ENCODE data around the gene ZBTB44. TPM values are rescaled to one million over a fixed set of nuclear protein-coding genes. Genes with fewer than 3 reads are reported as not detected.
"Not testable (repeated sequence)": the region's sequence is repeated elsewhere in the genome, so short reads cannot be mapped to it uniquely, and the experiment has no call there.

ZBTB44 gene
- total RNA-seq, 1 experiment from 2014 or later, result 17.5 TPM

- no peak for DNase-seq (ENCODE audit: low read depth)
These were observed 114.9 kb downstream of the ZBTB44 start for GRCh38 chr11:130199792-130200191.

DNA sequence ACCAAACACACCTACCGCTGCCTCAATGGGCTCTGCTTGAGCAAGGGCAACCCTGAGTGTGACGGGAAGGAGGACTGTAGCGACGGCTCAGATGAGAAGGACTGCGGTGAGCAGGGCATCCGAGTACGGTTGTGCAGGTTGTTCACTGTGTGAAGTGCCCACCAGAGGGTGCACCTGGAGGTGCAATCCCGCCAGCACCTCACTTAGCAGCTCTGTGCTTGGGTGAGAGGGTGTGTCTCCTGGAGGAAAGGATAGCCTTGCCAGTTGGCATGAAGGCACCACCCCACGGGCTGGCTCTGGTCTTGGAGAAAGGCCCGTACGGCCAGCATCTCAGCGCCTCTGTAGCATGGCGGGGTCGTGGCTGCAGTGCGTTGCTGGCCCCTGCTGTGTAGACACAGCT, 115.8 kb downstream of the ZBTB44 start:
- no peak for DNase-seq (ENCODE audit: low read depth)

GRCh38 chr11:130198292-130198691, 116.4 kb downstream of the ZBTB44 start:
- no peak for DNase-seq (ENCODE audit: low read depth)

DNA sequence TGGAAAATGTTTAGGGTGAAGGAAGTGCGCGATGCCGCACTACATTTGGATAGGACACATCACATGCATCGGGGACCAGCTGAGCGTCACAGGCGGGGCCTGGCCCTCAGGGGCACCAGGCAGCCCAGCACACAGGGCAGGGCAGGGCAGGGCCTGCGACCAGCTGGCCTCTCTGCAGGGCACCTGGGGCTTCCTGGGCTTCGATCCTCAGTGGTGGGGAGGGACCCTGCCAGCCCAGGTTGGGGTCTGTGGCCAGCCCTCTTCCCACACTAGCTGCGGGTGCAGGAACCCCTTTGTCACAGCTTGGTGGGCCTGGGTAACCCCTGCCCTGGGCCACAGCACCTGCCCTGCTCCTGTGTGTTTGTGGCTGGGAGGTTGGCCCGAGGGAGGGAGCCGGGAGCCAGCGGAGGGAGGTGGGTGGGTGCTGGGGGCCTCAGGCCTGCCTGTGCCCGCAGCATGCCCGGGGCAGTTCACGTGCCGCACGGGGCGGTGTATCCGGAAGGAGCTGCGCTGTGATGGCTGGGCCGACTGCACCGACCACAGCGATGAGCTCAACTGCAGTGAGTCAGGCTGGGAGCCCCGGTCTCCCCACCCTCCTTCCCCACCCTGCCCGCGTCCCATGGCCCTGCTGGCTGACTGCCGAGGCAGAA, 117.2 kb downstream of the ZBTB44 start:
- peak; percentile 88 for DNase-seq (ENCODE audit: low read depth)

GRCh38 chr11:130194241-130195023, 120.3 kb downstream of the ZBTB44 start:
- no peak for DNase-seq (ENCODE audit: low read depth)

DNA sequence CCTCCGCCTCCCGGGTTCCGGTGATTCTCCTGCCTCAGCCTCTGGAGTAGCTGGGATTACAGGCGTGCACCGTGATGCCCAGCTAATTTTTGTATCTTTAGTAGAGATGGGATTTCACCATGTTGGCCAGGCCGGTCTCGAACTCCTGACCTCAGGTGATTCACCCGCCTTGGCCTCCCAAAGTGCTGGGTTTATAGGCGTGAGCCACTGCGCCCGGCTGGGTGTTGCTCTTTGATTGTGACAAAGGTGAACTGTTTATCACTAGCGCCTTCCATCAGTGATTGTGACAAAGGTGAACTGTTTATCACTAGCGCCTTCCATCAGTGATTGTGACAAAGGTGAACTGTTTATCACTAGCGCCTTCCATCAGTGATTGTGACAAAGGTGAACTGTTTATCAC, 121.2 kb downstream of the ZBTB44 start:
- not testable (repeated sequence) for DNase-seq (ENCODE audit: low read depth)

DNA sequence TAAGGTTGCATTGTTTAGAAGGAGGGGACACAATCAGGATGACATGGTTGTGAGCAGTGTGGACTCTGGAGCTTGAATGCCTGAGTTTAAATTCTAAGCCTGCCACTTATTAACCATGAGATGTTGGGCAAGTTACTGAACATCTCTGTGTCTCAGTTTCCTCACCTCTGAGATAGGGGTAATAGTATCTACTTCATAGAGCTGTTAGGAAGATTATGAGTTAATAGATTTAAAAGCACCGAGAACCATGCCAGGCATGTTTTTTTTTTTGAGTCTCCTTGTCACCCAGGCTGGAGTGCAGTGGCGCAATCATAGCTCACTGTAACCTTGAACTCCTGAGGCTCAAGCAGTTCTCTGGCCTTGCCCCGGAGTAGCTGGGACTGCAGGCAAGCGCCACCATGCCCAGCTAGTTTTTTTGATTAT, 121.9 kb downstream of the ZBTB44 start:
- DNase-seq (ENCODE audit: low read depth), result no peak

- DNase-seq (ENCODE audit: low read depth), result no peak
These were observed 122.8 kb downstream of the ZBTB44 start for GRCh38 chr11:130191896-130192295.

DNA sequence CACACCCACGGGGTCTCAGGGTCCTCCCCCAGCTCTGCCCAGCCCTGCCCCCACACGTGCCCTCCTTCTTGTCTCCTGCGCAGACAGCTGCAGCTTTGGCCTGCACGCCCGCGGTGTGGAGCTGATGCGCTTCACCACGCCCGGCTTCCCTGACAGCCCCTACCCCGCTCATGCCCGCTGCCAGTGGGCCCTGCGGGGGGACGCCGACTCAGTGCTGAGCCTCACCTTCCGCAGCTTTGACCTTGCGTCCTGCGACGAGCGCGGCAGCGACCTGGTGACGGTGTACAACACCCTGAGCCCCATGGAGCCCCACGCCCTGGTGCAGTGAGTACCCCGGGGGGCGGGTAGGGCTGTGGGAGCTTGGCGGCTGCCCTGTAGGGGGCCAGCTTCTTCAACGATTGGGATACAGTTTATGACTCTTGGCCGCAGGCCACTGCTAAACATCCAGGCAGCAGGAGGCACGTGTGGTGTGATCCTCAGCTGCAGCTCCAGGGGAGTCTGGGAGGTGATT, 124.3 kb downstream of the ZBTB44 start:
- no peak for DNase-seq (ENCODE audit: low read depth)

DNA sequence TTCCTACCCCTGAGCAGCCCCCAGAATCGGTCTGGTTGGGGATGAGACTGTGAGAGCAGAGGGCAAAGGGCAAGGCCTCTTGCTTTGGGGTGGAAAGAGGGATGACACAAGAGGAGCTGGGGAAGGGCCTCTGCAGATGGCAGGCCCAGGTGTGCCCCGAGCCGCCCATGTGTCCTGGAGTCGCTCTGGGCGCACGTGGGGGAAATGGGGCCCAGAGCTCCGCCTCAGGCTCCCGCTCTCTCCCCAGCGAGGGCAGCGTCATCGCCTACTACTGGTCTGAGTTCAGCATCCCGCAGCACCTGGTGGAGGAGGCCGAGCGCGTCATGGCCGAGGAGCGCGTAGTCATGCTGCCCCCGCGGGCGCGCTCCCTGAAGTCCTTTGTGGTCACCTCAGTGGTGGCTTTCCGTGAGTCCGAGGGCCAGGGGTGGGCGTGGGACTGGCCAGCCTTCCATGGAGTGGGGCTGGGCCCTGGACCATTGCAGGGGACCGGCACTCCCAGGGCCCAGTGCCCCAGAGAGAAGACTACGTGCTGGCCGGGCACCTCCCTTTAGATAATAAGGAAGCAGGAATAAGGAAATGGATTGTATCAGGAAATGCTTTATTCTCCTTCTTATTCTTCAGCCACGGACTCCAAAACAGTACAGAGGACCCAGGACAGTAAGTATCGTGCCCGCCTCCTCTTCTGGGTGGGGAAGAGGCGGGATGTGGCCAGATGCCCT, 125.1 kb downstream of the ZBTB44 start:
- no peak for DNase-seq (ENCODE audit: low read depth)

DNA sequence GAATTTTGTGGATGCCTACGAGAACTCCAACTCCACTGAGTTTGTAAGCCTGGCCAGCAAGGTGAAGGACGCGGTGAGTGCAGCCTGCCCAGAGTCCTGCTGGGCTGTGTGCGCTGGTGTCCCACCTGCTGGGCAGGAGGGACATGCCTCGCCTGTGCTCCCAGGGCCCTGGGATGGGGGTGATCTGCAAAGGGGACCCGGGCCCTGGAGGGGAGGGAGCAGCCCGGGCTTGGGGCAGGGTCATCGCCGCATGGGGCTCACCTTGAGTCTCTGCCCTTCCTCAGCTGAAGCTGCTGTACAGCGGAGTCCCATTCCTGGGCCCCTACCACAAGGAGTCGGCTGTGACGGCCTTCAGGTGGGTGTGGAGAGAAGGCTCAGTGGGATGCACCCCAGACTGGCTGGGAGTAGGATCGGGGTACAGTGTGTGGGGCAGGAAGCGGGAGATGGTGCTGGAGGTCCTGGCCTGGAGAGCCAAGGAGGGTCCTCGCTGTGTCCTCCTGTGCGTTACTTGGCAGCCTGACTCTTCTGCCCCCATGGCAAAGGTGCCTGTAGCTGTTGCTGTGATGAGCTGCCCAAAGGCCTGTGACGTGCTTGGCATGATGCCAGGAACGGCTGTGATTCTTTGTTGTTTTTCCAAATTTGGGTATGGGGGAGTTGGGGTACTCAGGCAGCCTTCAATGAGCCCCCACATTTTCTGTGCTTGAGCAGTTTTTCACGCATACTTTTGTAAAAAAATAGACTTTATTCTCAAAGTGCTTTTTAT, 126.0 kb downstream of the ZBTB44 start:
- DNase-seq (ENCODE audit: low read depth), result no peak

- DNase-seq (ENCODE audit: low read depth), result no peak
These were observed 126.7 kb downstream of the ZBTB44 start for GRCh38 chr11:130188047-130188446.

GRCh38 chr11:130187096-130187495, 127.6 kb downstream of the ZBTB44 start:
- no peak for DNase-seq (ENCODE audit: low read depth)

DNA sequence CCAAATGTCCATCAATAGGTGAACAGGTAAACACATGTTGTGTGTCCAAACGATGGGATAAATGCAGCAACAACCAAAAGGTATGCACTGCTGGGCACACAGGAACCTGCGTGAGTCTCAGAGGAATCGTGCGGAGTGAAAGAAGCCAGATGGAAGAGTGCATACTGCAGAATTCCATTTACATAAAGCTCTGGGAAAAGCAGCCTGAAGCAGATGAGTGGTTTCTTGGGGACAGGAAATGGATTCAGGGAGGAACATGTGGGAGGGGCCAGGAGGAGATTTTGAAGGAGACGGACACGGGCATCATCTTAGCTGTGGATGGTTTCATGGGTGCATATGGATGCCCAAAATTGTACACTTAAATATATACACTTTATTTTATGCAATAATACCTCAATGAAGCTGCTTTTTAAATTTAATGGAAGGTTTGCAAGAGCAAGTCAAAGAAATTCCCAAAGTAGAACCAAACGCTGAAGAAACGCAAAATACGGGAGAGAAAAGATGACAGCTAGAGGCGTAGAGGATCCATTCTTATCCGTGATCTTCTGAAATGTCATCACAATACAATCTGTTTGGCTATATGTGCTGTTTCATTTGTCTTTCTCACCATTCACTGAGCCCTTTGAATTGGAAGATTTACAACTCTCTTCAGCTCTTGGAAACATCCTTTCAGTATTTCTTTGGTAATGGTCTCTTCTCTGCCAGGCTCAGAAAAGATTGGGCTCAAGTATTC, 130.7 kb downstream of the ZBTB44 start:
- DNase-seq (ENCODE audit: low read depth), result no peak

DNA sequence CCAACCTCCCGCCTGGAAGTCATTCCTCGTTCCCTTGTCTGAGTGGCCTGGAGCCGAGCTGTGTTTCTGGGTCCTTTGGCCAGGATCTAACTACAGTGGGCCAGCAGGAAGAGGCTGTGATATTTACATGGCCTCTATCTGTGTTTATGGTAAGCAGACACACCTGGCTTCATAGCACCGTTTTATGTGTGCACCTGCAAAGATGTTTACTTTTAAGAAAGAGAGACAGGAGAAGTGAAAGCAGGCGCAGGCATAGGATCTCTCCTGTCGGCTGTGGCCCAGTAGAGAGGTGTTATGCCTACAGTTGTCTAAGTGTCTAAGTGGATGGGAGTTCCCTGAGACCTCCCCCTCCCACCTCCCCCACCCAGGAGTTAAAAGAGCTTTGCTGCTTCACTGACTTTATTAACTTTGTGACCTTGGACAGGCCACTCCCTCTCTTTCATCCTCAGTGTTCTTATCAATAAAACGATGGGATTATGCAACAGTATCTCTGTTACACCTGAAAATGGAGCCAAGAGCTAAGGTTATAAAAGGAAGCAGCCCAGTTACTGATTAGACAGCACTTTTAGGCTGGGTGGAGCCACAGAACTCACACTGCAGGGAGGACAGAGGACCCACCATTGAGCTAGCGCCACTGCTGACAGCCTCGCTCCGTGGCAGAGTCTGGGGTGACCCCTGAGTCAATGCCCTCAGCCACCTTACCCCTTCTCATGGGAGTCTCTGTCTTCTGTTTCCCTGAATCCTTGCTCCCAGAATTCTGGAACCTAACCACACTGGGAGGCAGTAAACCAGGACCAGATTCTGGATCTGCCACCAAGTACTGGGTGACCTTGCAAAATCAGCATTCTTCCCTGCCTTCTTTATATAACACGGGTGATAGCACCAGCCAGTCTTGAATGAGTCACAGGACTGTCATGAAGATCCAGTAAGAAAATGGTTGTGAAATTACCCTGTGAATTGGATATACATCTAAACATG, 133.1 kb downstream of the ZBTB44 start:
- peak; percentile 50 for DNase-seq (ENCODE audit: low read depth)

DNA sequence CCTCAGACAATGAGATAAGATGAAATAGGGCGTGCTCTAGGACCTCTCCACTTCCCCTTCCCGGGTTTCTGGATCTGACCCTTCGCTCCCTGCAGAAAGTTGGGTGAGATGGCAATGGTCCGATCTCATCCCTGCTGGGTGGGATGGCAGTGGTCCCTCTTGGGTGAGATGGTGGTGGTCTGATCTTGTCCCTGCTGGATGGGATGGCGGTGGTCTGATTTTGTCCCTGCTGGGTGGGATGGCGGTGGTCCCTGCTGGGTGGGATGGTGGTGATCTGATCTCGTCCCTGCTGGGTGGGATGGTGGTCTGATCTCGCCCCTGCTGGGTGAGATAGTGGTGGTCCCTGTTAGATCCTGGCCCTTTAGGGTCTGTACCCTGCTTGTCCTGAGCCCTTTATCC, 133.8 kb downstream of the ZBTB44 start:
- DNase-seq (ENCODE audit: low read depth), result no peak

GRCh38 chr11:130180491-130180890, 134.2 kb downstream of the ZBTB44 start:
- DNase-seq (ENCODE audit: low read depth), result no peak

DNA sequence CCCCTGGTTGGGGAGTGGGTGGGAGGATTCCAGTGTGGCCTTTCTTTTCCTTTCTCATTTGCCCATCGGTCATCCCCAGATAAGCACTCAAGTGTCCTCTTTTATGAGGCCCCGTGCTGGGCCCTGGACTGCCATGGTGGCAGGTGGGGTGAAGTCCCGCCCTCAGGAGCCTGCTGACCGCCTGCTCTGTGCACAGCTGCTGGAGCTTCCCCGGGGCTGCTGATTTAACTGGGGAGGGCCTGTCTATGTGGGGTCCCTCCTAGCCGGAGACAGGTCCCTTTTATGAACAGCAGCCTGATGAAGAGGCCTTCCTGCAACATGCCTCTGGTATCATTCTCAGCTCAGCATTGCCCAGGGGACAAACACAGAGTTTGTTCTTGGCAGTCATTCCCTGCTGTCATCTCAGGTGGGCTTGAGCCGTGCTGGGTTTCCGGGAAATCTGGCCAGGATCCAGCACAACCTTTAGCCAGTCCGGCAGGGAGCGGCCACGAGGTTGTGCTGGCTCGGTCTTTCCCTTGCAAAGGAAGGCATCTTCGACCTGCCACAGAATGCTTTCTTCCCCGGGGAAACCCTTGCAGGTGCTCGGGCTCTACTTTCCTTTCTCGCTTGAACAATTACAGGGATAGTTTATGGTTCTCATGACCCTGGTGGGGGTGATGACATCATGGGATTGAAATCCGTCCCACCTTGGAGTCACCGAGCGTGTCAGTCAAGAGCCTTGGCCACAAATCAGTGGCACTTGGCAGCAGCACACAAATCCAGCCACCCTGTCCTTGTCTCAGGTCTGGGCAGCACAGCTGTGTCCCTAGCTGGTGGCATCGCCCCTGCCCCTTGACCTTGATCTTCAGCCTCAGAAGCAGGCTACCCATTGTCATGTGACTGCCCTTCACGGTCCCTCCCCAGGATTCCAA, 135.1 kb downstream of the ZBTB44 start:
- no peak for DNase-seq (ENCODE audit: low read depth)

All from HT1080 (cell line).